NCI-H1694 (cell line): Measurements from ENCODE around the gene PPRC1.
"Not testable (repeated sequence)": the region's sequence is repeated elsewhere in the genome, so short reads cannot be mapped to it uniquely, and the experiment has no call there.

Experiments
- DNase-seq: peaks from one replicate; lab custom pipeline; 2025; lab: John Stamatoyannopoulos, UW

PPRC1 gene

DNA sequence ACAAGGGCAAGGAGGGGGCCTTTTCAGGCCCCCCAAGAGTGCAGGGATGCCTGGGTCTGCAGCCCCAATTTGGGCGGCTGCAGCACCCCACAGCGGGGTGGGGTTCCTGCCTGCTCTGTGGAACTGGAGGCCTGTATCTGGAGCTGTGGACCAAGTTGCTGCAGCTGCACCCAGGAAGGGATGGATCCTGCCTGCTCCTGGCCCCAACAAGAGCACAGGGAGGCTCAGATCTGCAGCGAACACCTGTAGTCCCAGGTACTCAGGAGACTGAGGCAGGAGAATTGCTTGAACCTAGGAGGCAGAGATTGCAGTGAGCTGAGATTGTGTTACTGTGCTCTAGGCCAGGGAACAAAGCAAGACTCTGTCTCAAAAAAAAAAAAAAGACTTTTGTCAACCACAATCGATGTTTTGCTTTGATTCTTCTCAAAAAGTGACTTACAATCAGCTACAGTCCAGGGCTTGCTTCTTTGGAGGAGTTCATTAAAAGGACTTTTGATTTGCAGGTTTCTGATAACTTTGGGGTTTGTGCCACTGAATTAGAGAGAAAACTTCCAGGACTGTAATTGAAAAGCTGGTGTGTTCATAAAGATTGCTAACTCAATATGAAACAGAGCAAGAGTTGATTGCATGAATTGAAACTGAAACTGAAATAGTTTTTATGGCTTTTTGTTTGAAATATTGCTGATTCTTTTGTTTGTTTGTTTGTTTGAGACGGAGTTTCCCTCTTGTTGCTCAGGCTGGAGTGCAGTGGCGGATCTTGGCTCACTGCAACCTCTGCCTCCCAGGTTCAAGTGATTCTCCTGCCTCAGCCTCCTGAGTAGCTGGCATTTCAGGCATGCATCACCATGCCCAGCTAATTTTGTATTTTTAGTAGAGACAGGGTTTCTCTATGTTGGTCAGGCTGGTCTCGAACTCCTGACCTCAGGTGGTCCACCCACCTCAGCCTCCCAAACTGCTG lies 56.4 kb downstream of the PPRC1 start:
- DNase-seq = not testable (repeated sequence)

- DNase-seq = no peak
These were observed 59.1 kb downstream of the PPRC1 start for GRCh38 chr10:102191956-102192355.

- DNase-seq = no peak
These were observed 62.5 kb downstream of the PPRC1 start for GRCh38 chr10:102195296-102195870.

DNA sequence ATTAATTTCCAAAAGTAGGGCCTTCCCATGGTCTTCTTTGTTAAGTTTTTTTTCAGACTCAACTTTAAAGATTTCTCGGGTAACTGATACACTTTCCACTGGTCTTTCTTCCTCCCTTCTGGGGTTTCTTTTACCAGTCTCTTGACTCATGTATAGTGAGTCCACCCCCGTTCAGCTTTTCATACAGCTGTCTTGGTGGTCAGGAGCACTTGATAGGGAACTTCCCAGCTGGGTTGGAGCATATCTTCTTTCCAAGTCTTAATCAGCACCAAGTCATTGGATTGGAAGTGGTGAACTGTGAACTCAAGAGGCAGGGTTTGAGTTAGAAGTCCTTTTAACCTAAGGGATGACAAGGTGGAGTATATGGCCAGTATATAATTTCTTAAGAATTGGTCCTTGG lies 64.1 kb downstream of the PPRC1 start:
- no peak for DNase-seq

DNA sequence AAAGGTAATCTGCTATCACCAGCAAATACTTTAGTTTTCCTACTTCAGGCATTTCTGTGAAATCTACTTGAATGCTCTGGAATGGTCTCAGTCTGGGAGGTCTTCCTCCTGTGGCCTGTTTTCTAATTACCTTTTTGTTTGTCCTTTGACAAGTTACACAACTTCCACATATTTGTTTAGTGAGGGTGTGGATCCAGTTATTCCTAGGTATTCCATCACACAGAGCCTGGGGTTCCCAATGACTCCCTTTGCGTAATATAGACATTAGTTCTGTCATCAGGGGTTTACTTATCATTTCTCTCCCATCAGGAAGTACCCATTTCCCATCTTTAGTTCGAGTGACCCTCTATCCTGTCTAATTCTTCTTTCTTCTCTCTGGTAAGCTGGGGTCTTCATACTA lies 65.2 kb downstream of the PPRC1 start:
- no peak for DNase-seq
